Stimulated activated CD4-positive, alpha-beta T cell treated with anti-CD3 and anti-CD28 coated beads, Interleukin-2, amount 100 ng/mL, for 48 hours (primary cell): ENCODE data around the gene ODC1.

Experiments
- DNase-seq, 2 donors: peaks; one replicate each; pipeline ENCODE4 v3.0.0-alpha.2; 2020

The ODC1 gene

DNA sequence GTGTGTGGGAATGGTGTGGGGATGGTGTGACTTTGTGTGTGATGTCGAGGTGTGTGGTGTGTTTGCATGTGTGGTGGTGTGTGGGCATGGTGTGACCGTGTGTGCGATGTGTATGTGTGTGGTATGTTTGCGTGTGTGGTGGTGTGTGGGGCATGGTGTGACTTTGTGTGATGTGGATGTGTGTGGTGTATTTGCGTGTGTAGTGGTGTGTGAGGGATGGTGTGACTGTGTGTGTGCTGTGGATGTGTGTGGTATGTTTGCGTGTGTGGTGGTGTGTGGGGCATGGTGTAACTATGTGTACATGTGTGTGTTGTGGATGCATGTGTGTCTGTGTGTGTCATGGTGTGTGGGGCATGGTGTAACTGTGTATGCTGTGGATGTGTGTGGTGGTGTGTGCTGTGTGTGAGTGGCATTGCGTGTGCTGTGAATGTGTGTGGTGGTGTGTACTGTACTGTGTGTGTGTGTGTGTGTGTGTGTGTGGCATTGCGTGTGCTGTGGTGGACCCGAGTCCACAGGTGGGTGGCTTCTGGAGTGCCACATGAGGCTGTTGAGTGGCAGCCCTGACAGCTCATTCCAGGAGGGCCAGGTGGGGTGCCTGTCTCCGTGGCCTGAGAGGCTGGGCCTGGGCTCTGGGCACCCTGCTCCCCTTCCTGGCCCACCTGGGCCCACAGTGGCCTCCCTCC is 14.7 kb downstream of the ODC1 start:
- DNase-seq = no peak

- DNase-seq = no peak
Measured at GRCh38 chr2:10432311-10433181, 15.6 kb downstream of the ODC1 start.

GRCh38 chr2:10431797-10432196 is 16.3 kb downstream of the ODC1 start:
- DNase-seq = no peak

GRCh38 chr2:10430886-10431622 is 17.1 kb downstream of the ODC1 start:
- no peak for DNase-seq

DNA sequence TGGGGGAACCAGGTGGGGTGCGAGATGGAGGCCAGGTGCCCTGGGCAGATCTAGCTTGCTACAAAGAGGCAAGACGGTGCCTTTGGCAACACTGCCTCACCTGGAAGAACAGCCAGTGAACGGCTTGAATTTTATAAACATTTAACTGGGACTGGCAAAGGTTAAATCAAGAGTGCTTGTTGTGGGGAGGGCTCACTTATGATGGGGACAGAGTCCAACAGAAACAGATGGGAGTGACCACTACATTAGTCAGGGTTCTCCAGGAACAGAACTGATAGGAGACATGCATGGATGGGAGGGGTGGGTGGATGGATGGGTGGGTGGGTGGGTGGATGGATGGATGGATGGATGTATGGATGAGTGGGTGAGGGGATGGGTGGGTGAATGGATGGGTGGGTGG is 19.2 kb downstream of the ODC1 start:
- DNase-seq = no peak

DNA sequence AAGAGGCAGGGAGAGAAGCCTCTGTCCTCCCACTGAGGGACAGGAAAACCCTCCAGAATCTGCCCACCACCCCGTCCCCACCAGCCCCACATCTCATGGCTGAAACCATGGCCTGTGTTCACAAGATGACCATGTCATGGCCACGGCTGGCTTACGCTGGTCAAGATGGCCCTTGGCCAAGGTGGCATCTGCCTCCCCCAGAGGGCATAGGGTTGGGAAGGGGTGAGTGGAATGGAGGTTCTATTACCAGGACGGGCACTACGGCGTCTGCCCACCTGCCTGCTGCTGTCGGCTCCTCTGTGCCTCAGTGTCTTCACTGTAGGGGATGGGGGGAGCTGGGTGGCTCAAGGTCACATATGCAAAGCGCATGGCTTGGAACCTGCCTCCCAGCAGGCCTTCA is 19.8 kb downstream of the ODC1 start:
- DNase-seq = no peak

GRCh38 chr2:10427618-10427949 is 20.5 kb downstream of the ODC1 start:
- DNase-seq = no peak

GRCh38 chr2:10426726-10427617 is 21.2 kb downstream of the ODC1 start:
- no peak for DNase-seq

GRCh38 chr2:10425699-10426098 is 22.4 kb downstream of the ODC1 start:
- DNase-seq = no peak

DNA sequence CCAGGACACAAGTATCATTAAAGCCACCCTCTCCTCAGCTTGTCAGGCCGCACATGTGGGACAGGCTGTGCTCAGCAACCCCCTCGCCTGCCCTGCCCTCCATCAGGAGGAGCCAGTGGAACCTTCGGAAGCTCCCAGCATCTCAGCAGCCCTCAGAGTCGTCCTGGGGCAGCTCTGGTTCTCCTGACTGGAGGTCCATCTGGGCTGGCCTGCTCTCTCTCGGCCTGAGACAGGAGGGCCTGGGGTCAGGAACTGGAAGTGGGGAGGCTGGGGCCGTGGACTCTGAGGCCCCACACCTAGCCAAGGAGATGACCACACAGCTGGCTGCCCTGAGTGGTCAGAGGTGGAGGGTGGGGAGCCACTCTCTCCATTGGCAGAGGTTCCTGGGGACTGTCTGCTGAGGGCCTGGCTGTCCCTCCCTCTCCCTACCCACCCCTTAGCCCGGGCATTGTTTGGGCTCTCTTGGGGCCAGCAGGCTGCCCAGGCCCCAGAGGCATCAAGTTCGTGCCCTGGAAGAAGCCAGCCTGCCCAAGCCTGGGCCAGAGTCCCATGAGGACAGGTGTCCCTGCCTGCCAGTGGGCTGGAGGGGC is 23.1 kb downstream of the ODC1 start:
- DNase-seq = no peak

DNA sequence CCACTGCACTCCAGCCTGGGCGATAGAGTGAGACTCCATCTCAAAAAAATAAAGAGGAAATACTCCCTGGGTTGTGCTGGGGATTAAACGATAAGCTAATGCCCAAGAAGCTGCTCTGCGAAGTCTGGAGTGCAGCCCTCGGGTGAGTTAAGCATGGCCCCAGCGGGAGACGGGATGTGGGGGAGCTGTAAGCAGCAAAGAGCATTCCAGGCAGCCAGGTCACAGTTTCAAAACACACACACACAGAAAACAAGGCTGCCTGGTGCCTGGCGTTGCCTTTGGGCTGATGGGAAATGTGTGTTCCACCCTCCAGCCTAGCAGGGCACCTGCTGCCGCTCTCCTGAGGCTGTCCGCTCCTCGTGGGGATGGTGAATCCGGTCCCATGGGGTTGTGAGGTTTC is 24.1 kb downstream of the ODC1 start:
- DNase-seq = no peak

- no peak for DNase-seq
Measured at GRCh38 chr2:10423400-10423774, 24.7 kb downstream of the ODC1 start.

- DNase-seq = no peak
Measured at GRCh38 chr2:10422732-10423399, 25.3 kb downstream of the ODC1 start.

DNA sequence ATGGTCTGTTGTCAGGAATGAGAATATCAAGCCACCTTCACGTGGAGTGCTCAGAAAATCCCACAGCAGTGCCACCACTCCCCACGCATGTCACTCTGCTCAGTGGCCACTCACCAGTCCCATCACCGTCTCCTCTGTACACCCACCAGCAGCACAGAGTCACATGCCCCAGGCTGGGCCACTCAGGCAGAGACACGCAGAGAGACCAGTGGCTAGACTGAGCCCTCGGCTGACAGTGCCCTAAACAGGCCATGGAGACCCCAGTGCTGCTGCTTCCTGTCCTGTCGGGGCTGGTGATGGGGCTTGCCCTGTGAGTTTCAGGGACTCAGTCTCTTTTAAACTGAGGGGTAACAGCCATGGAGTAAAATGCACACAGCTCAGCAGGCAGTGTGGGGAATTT is 25.9 kb downstream of the ODC1 start:
- DNase-seq = no peak

GRCh38 chr2:10419553-10420257 is 28.4 kb downstream of the ODC1 start:
- no peak for DNase-seq

DNA sequence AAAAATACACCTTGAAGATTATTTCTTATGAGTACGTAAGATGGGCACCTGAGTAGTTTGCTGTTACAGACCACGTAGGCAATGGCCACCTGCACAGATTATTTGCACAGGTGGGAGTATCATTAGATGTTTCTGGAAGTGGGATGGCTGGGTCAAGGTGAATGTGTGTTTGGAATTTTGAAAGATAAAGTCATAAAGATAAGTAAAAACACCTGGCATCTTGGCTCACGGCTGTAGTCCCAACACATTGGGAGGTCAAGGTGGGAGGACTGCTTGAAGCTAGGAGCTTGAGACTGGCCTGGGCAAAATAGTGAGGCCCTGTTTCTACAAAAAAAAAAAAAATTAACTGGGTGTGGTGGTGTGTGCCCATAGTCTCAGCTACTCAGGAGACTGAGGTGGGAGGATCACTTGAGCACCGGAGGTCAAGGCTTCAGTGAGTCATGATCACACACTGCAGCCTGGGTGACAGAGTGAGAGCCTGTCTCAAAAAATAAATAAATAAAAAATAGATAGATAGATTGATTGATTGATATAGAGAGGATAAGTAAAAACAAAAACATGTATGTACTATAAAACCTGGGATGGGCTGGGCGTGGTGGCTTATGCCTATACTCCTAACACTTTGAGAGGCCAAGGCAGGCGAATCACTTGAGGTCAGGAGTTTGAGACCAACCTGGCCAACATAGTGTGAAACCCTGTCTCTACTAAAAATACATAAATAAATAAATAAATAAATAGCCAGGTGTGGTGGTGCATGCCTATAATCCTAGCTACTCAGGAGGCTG is 30.4 kb downstream of the ODC1 start:
- DNase-seq = no peak

GRCh38 chr2:10415640-10416039 is 32.5 kb downstream of the ODC1 start:
- DNase-seq = no peak

- no peak for DNase-seq
Measured at GRCh38 chr2:10415048-10415447, 33.1 kb downstream of the ODC1 start.

- no peak for DNase-seq
Measured at GRCh38 chr2:10414591-10414990, 33.5 kb downstream of the ODC1 start.

DNA sequence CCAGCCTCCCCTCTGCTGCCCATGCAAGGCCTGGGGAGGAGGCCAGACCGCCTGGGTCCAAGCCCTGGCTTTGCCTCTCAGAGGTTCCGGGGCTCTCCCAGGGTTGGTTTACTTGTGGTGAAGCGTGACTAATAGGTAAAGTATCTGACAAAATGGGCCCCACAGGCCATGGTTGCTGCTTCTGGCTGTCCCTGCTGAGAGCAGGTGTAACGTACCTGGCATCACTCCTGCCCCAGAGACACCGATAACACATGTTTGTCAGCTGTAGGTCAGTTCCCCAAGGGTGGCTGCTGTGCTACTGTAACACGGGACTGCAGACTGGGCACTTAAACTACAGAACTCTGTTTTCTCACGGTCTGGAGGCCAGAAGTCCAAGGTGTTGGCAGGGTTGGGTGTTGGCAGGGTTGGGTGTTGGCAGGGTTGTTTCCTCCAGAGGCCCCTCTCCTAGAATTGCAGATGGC is 34.1 kb downstream of the ODC1 start:
- DNase-seq = no peak
